ENCODE data around the gene MYO19.

DNA sequence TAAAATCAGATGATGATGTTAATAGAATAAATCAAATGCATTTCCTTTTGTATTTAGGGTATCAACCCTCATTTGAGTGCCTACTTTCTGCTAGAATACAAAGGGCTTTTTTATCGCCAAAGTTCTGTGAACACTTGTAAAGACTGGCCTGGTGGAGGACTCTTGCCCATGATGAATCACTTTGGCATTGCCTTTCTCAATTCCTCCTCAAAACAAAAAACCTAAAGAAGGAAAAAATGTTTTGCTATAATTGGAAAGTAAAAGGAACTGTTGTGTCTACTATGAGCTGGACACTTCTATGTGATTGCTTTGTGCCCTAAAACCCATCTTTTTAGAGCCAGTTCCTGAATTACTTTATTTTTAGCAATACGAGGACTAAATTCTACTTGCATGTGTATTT is 44.0 kb upstream of the MYO19 start:
- no peak for TF ChIP-seq CTCF (IDR thresholded peaks at IDR 0.05)
- no peak for TF ChIP-seq POLR2AphosphoS5 (IDR thresholded peaks at IDR 0.05)
